WI38 (cell line): ENCODE data around the gene CCNY.

Experiments
- H3K4me3 ChIP-seq: 2 replicates; pipeline ENCODE4 v1.5.1; 2011; ENCODE audit warnings: low read depth, mild to moderate bottlenecking, control low read depth, low read length
- CTCF ChIP-seq: IDR thresholded peaks from 2 replicates; pipeline ENCODE4 v1.5.1; 2012; ENCODE audit warnings: low read depth, mild to moderate bottlenecking, control low read depth, low read length

Gene CCNY

GRCh38 chr10:35540296-35541164, 204.2 kb downstream of the CCNY start:
- no peak overlapping the region for H3K4me3 ChIP-seq
- no peak for TF ChIP-seq CTCF

- H3K4me3 ChIP-seq, result no peak overlapping the region
- no peak for TF ChIP-seq CTCF
These were observed 205.4 kb downstream of the CCNY start for GRCh38 chr10:35541720-35542119.

DNA sequence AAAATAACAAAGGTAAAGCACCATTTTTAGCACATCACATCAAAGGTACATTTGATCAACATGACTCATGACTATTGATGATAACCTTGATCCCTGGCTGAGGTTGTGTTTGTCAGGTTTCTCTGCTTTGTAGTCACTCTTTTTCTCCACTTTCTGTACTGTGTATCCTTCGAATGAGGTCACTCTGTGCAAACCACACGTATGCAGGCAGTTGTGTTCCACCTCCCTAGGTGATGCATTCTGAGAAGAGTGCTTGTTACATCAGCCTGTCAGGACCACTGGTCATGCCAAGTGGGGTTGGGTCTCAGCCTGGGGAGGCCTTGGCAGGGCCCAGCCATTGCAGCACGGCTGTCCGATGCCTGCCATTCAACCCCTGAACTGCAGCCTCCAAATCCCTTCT, 206.0 kb downstream of the CCNY start:
- no peak overlapping the region for H3K4me3 ChIP-seq
- no peak for TF ChIP-seq CTCF

GRCh38 chr10:35545079-35545657, 208.9 kb downstream of the CCNY start:
- H3K4me3 ChIP-seq, result no peak overlapping the region
- no peak for TF ChIP-seq CTCF

DNA sequence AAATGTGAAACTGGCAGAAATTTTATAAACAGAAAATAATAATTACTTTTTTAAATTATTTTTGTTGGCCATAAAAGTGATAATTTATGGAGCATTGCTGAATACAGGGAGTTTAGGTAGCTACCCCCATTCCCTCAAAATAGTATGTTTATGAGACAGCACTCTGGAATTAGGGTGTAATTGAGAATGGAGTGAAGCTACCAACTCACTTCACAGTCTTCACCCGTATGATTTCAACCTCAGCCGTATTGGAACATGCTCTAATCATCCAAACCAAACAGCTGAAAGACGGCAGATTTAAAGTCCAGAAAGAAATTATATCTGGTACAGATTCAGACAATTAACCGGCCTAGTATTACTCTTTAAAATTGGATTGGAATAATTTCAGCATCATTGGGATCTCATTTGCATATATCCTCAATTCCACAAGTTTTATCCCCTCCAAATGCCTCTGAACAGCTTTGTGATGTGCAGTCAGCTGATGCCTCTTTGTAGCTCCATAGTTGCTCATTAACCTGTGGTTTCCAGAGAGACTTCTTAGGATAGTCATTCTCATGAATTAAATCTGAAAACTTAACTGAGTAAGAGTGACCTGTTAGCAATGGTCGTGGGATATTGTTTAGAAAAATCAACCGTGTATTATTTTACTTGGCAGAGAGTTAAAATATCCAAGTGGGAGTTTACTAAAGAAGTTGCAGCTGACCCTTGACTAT, 209.7 kb downstream of the CCNY start:
- H3K4me3 ChIP-seq, result no peak overlapping the region
- TF ChIP-seq CTCF, result no peak

GRCh38 chr10:35546824-35547225, 210.5 kb downstream of the CCNY start:
- no peak for TF ChIP-seq CTCF
- H3K4me3 ChIP-seq, result no peak overlapping the region
